HL-60/S4 treated with retinoic acid at 250 ng/mL for 4 days and 3 days (cell line): ENCODE measurements around the gene ZNF383.
"Not testable (repeated sequence)": the region's sequence is repeated elsewhere in the genome, so short reads cannot be mapped to it uniquely, and the experiment has no call there.

Experiments
- in situ Hi-C: fragments of 300-500 bp; cut with MboI; formaldehyde crosslinking; loops from 2 replicates; pipeline ENCODE4 v1.7.0; 2022; ENCODE audit warnings: low sequenced_read_pairs

Gene ZNF383

GRCh38 chr19:37217775-37218591 lies at the start of gene ZNF383:
ZNF383 (plus strand) TSS chr19:37218214; CDS start chr19:37230454, 12,240 bp downstream.
- in situ Hi-C loops: no loop called here

GRCh38 chr19:37172368-37173366 lies 45.3 kb upstream of the ZNF383 start, which contains the start of gene ZNF585A:
ZNF585A (minus strand) TSS chr19:37172695; CDS start chr19:37169910, 2,785 bp downstream.
- in situ Hi-C loops: no loop called here

GRCh38 chr19:37186071-37186470 lies 31.9 kb upstream of the ZNF383 start:
- in situ Hi-C loops: not testable (repeated sequence)

GRCh38 chr19:37195248-37195647 lies 22.8 kb upstream of the ZNF383 start:
- in situ Hi-C loops: not testable (repeated sequence)

GRCh38 chr19:37197115-37197514 lies 20.9 kb upstream of the ZNF383 start:
- in situ Hi-C loops: not testable (repeated sequence)

GRCh38 chr19:37197768-37198167 lies 20.2 kb upstream of the ZNF383 start:
- in situ Hi-C loops: no loop called here

GRCh38 chr19:37217480-37217774 lies 587 bp upstream of the ZNF383 start:
- in situ Hi-C loops: no loop called here

- in situ Hi-C loops: no loop called here
These were observed 550 bp downstream of the ZNF383 start for GRCh38 chr19:37218592-37218935.

- in situ Hi-C loops: no loop called here
These were observed 2.4 kb downstream of the ZNF383 start for GRCh38 chr19:37220383-37220782.

- in situ Hi-C loops: no loop called here
These were observed 3.1 kb downstream of the ZNF383 start for GRCh38 chr19:37221136-37221535.

- in situ Hi-C loops: no loop called here
These were observed 8.2 kb downstream of the ZNF383 start for GRCh38 chr19:37226248-37226647.

GRCh38 chr19:37227996-37228395 lies 10.0 kb downstream of the ZNF383 start:
- in situ Hi-C loops: no loop called here

GRCh38 chr19:37243206-37243632 lies 25.2 kb downstream of the ZNF383 start:
- in situ Hi-C loops: no loop called here

GRCh38 chr19:37251308-37252229 lies 33.6 kb downstream of the ZNF383 start:
- in situ Hi-C loops: no loop called here

- in situ Hi-C loops: not testable (repeated sequence)
These were observed 45.0 kb downstream of the ZNF383 start for GRCh38 chr19:37263028-37263427.

- in situ Hi-C loops: not testable (repeated sequence)
These were observed 49.0 kb downstream of the ZNF383 start for GRCh38 chr19:37267005-37267404.

- in situ Hi-C loops: not testable (repeated sequence)
These were observed 49.7 kb downstream of the ZNF383 start for GRCh38 chr19:37267755-37268154.

GRCh38 chr19:37280656-37281055 lies 62.6 kb downstream of the ZNF383 start:
- in situ Hi-C loops: not testable (repeated sequence)

GRCh38 chr19:37284020-37284419 lies 66.0 kb downstream of the ZNF383 start:
- in situ Hi-C loops: not testable (repeated sequence)

- in situ Hi-C loops: not testable (repeated sequence)
These were observed 71.2 kb downstream of the ZNF383 start for GRCh38 chr19:37289229-37289628.
